CD14-positive monocyte (primary cell): ENCODE measurements around the gene IGDCC3. TPM values are rescaled to one million over a fixed set of nuclear protein-coding genes. Genes with fewer than 3 reads are reported as not detected.

Experiments
- DNase-seq, 3 donors: peaks; one replicate each; pipeline ENCODE4 v3.0.0-alpha.2; 2011 to 2022
- H2AFZ ChIP-seq: 2 replicates; pipeline ENCODE4 v1.6.0; 2012; ENCODE audit warnings: mild to moderate bottlenecking, low read depth, low read length, inconsistent platforms; ENCODE audit not compliant: insufficient read depth, poor library complexity, severe bottlenecking
- H3K27ac ChIP-seq, 2 donors: 1 replicate in 1 of 2; 2 replicates in 1 of 2; pipeline ENCODE4 v1.5.1; 2012 to 2013; ENCODE audit warnings: low read length in 2 of 2, control low read depth in 1 of 2, inconsistent platforms in 1 of 2, low read depth in 1 of 2, mild to moderate bottlenecking in 1 of 2
- H3K27me3 ChIP-seq, 2 donors: one replicate each; pipeline versions ENCODE4 v1.6.0 to v1.6.1; 2011 to 2013; ENCODE audit warnings: low read length in 2 of 2; ENCODE audit not compliant: control insufficient read depth in 2 of 2, insufficient read depth in 2 of 2
- H3K36me3 ChIP-seq, 2 donors: replicated peaks in 1 of 2; 1 replicate in 1 of 2; 2 replicates in 1 of 2; pipeline versions ENCODE4 v1.5.1 to v1.6.1; 2012 to 2013; ENCODE audit warnings: low read length in 2 of 2, control low read depth in 1 of 2, inconsistent platforms in 1 of 2, mild to moderate bottlenecking in 1 of 2; ENCODE audit not compliant: insufficient read depth in 2 of 2, control insufficient read depth in 1 of 2
- H3K4me1 ChIP-seq, 2 donors: 1 replicate in 1 of 2; 2 replicates in 1 of 2; pipeline versions ENCODE4 v1.5.1 to v1.6.1; 2012 to 2013; ENCODE audit warnings: low read length in 2 of 2, control low read depth in 1 of 2, inconsistent platforms in 1 of 2, mild to moderate bottlenecking in 1 of 2, moderate library complexity in 1 of 2; ENCODE audit not compliant: insufficient read depth in 2 of 2, control insufficient read depth in 1 of 2
- H3K4me2 ChIP-seq: replicated peaks from 2 replicates; pipeline ENCODE3; 2012; ENCODE audit warnings: low read length, moderate library complexity, mild to moderate bottlenecking; ENCODE audit not compliant: poor library complexity, severe bottlenecking; ENCODE audit errors: extremely low read depth
- H3K4me3 ChIP-seq, 3 experiments: fragments of 200-600 bp in 1 of 3; sonication (generic) in 1 of 3; replicated peaks in 1 of 3; 1 replicate in 2 of 3; 2 replicates in 1 of 3; pipeline ENCODE4 v1.5.1; 2011 to 2013; ENCODE audit warnings: low read length in 3 of 3, mild to moderate bottlenecking in 3 of 3, control low read depth in 2 of 3, low read depth in 2 of 3, inconsistent platforms in 1 of 3, moderate library complexity in 1 of 3
- H3K79me2 ChIP-seq: 2 replicates; pipeline ENCODE4 v1.6.0; 2012; ENCODE audit warnings: mild to moderate bottlenecking, control low read depth, inconsistent platforms, low read length, moderate library complexity; ENCODE audit not compliant: insufficient read depth
- H3K9ac ChIP-seq: 2 replicates; pipeline ENCODE4 v1.6.0; 2017; ENCODE audit warnings: low read length, mild to moderate bottlenecking; ENCODE audit not compliant: insufficient read depth, poor library complexity, severe bottlenecking
- H3K9me3 ChIP-seq, 2 donors: replicated peaks in 1 of 2; 1 replicate in 1 of 2; 2 replicates in 1 of 2; pipeline versions ENCODE4 v1.5.1 to v1.6.1; 2012 to 2013; ENCODE audit warnings: low read length in 2 of 2, control low read depth in 1 of 2; ENCODE audit not compliant: control insufficient read depth in 1 of 2, insufficient read depth in 1 of 2
- H4K20me1 ChIP-seq: 2 replicates; pipeline ENCODE4 v1.6.0; 2012; ENCODE audit warnings: mild to moderate bottlenecking, low read length, control low read depth, moderate library complexity; ENCODE audit not compliant: insufficient read depth
- H3K27ac Mint-ChIP-seq, 7 donors: one replicate each; pipeline ENCODE4 v1.8.0; 2020; ENCODE audit warnings: mild to moderate bottlenecking in 7 of 7, mixed read lengths in 7 of 7, moderate library complexity in 6 of 7, inconsistent platforms in 2 of 7
- H3K27me3 Mint-ChIP-seq, 3 donors: one replicate each; pipeline ENCODE4 v1.8.0; 2021 to 2022; ENCODE audit warnings: low read depth in 3 of 3, mild to moderate bottlenecking in 3 of 3, mixed read lengths in 3 of 3, moderate library complexity in 3 of 3, inconsistent platforms in 1 of 3
- H3K36me3 Mint-ChIP-seq, 2 donors: one replicate each; pipeline ENCODE4 v1.8.0; 2020; ENCODE audit warnings: mixed read lengths in 2 of 2, inconsistent platforms in 1 of 2, mild to moderate bottlenecking in 1 of 2
- H3K4me1 Mint-ChIP-seq: one replicate; pipeline ENCODE4 v1.8.0; 2020; ENCODE audit warnings: mild to moderate bottlenecking, mixed read lengths
- H3K4me3 Mint-ChIP-seq, 2 donors: one replicate each; pipeline ENCODE4 v1.8.0; 2020; ENCODE audit warnings: mild to moderate bottlenecking in 2 of 2, mixed read lengths in 2 of 2, moderate library complexity in 1 of 2
- H3K9me3 Mint-ChIP-seq, 7 donors: one replicate each; pipeline ENCODE4 v1.8.0; 2020 to 2022; ENCODE audit warnings: mixed read lengths in 7 of 7, mild to moderate bottlenecking in 6 of 7, moderate library complexity in 6 of 7, inconsistent platforms in 2 of 7
- CTCF ChIP-seq: fragments of 200-600 bp; IDR thresholded peaks from one replicate; pipeline ENCODE4 v1.8.0; 2022; ENCODE audit warnings: antibody characterized with exemption, mild to moderate bottlenecking
- WGBS: methylation state at CpG from one replicate; pipeline ENCODE4 v1.1.5; 2013; ENCODE audit warnings: missing lambda C conversion rate; ENCODE audit not compliant: insufficient coverage; 5-methylcytosine and 5-hydroxymethylcytosine counted together
- intact Hi-C, 2 donors: fragments of 100-400 bp; cut with micrococcal nuclease; formaldehyde crosslinking; loops; one replicate each; pipeline versions ENCODE4 v1.15.0 to v1.15.1; 2023
- polyA plus RNA-seq, 3 donors: library from polyadenylated mRNA; depleted of rRNA in 1 of 3; unstranded in 2 of 3; stranded (reverse) in 1 of 3; fragments of 300-500 nt in 2 of 3; fragments of >200 nt in 1 of 3; fragmentation: Illumina TruSeq in 2 of 3; gene quantifications; 1 replicate in 2 of 3; 2 replicates in 1 of 3; pipeline ENCODE4 v1.2.3, GENCODE V29; 2012 to 2021

IGDCC3 gene
- polyA plus RNA-seq, 3 donors: not detected

GRCh38 chr15:65393091-65393490 lies 15.3 kb upstream of the IGDCC3 start:
- Mint-ChIP-seq H3K27ac (no peak overlapping the region), H3K27me3 (peaks cover 45 to 58% (median 47%) of the 10 kb centered on the region in 3 donors)
- 91% methylated on average over 11 of the region's 13 CpGs for WGBS

GRCh38 chr15:65392368-65392767 lies 14.6 kb upstream of the IGDCC3 start:
- H3K79me2 ChIP-seq: no peaks in the 10 kb centered on the region
- no peak overlapping the region for H3K4me3 ChIP-seq
- Mint-ChIP-seq H3K4me1 (no peaks in the 10 kb centered on the region), H3K36me3 (no peaks in the 10 kb centered on the region), H3K4me3 (no peak overlapping the region), H3K27me3 (peaks cover 39 to 52% (median 43%) of the 10 kb centered on the region in 3 donors), H3K27ac (no peak overlapping the region), H3K9me3 (peaks cover 0 to 3% (median 0%) of the 10 kb centered on the region in 7 donors)
- H3K9ac ChIP-seq: no peak overlapping the region
- 89% methylated on average over 1 of the region's 2 CpGs for WGBS
- H3K27me3 ChIP-seq: peaks cover 23 to 38% of the 10 kb centered on the region in 2 donors
- no peaks in the 10 kb centered on the region for H3K36me3 ChIP-seq
- H2AFZ ChIP-seq: no peak overlapping the region
- no peak overlapping the region for H3K4me2 ChIP-seq
- H3K27ac ChIP-seq: no peak overlapping the region
- no peak for DNase-seq
- peaks cover 0 to 17% of the 10 kb centered on the region in 2 donors for H3K9me3 ChIP-seq
- no peak for TF ChIP-seq CTCF
- no peaks in the 10 kb centered on the region for H3K4me1 ChIP-seq
- no peaks in the 10 kb centered on the region for H4K20me1 ChIP-seq
- intact Hi-C loops: no loop called here

More at GRCh38 chr15:65393091-65393490, 15.3 kb upstream of the IGDCC3 start:
- H3K9me3 ChIP-seq: peaks cover 0 to 17% of the 10 kb centered on the region in 2 donors
- no peaks in the 10 kb centered on the region for H3K36me3 ChIP-seq
- Mint-ChIP-seq H3K9me3 (peaks cover 0 to 3% (median 0%) of the 10 kb centered on the region in 7 donors), H3K4me3 (no peak overlapping the region), H3K36me3 (no peaks in the 10 kb centered on the region), H3K4me1 (no peaks in the 10 kb centered on the region)
- H3K4me2 ChIP-seq: no peak overlapping the region
- no peak for TF ChIP-seq CTCF
- no peak overlapping the region for H3K4me3 ChIP-seq
- DNase-seq: no peak
- no peak overlapping the region for H2AFZ ChIP-seq
- H3K4me1 ChIP-seq: no peaks in the 10 kb centered on the region
- H3K79me2 ChIP-seq: no peaks in the 10 kb centered on the region
- intact Hi-C loops: no loop called here
- H3K9ac ChIP-seq: no peak overlapping the region
- no peaks in the 10 kb centered on the region for H4K20me1 ChIP-seq
- H3K27me3 ChIP-seq: peaks cover 29 to 44% of the 10 kb centered on the region in 2 donors
- no peak overlapping the region for H3K27ac ChIP-seq
